H9 (cell line): ENCODE results near the gene MUTYH. TPM values are rescaled to one million over a fixed set of nuclear protein-coding genes. Genes with fewer than 3 reads are reported as not detected.

Source experiments
- DNase-seq: peaks from one replicate; pipeline ENCODE4 v3.0.0-alpha.2; 2017
- H2AFZ ChIP-seq: one replicate; pipeline ENCODE4 v1.6.1; 2013; ENCODE audit warnings: mild to moderate bottlenecking, low read length, control low read depth, moderate library complexity
- H2AK5ac ChIP-seq: 2 replicates; pipeline ENCODE4 v1.6.1; 2013; ENCODE audit warnings: low read length, control low read depth, mixed read lengths; ENCODE audit not compliant: insufficient read length
- H2BK120ac ChIP-seq: one replicate; pipeline ENCODE4 v1.6.1; 2013; ENCODE audit warnings: low read depth, mild to moderate bottlenecking, low read length, control low read depth, inconsistent platforms; ENCODE audit not compliant: poor library complexity, severe bottlenecking
- H2BK12ac ChIP-seq: 2 replicates; pipeline ENCODE4 v1.6.1; 2013; ENCODE audit warnings: low read length, control low read depth, mixed read lengths, low read depth; ENCODE audit not compliant: insufficient read length
- H2BK15ac ChIP-seq: 2 replicates; pipeline ENCODE4 v1.6.1; 2013; ENCODE audit warnings: low read depth, low read length, control low read depth
- H2BK20ac ChIP-seq: one replicate; pipeline ENCODE4 v1.6.1; 2013; ENCODE audit warnings: low read depth, mild to moderate bottlenecking, low read length, control low read depth, inconsistent platforms; ENCODE audit not compliant: poor library complexity, severe bottlenecking
- H2BK5ac ChIP-seq: 2 replicates; pipeline ENCODE4 v1.6.1; 2013; ENCODE audit warnings: low read length, control low read depth, mixed read lengths; ENCODE audit not compliant: insufficient read length
- H3K14ac ChIP-seq: 2 replicates; pipeline ENCODE4 v1.6.1; 2013; ENCODE audit warnings: low read length, control low read depth; ENCODE audit not compliant: insufficient read depth
- H3K18ac ChIP-seq: 2 replicates; pipeline ENCODE4 v1.6.1; 2013; ENCODE audit warnings: low read depth, mild to moderate bottlenecking, mixed read lengths, low read length, control low read depth; ENCODE audit not compliant: insufficient read length
- H3K23ac ChIP-seq: 2 replicates; pipeline ENCODE4 v1.6.1; 2013; ENCODE audit warnings: low read length, control low read depth, mixed read lengths, low read depth; ENCODE audit not compliant: insufficient read length
- H3K23me2 ChIP-seq: 2 replicates; pipeline ENCODE4 v1.6.1; 2013; ENCODE audit warnings: low read depth, mild to moderate bottlenecking, mixed read lengths, low read length, control low read depth; ENCODE audit not compliant: insufficient read length, poor library complexity, severe bottlenecking
- H3K27ac ChIP-seq: 2 replicates; pipeline ENCODE4 v1.5.1; 2013; ENCODE audit warnings: low read length, control low read depth, mixed read lengths, low read depth; ENCODE audit not compliant: insufficient read length
- H3K27me3 ChIP-seq: 2 replicates; pipeline ENCODE4 v1.6.1; 2013; ENCODE audit warnings: low read length, control low read depth, inconsistent platforms; ENCODE audit not compliant: insufficient read depth
- H3K4ac ChIP-seq: 2 replicates; pipeline ENCODE4 v1.6.1; 2013; ENCODE audit warnings: low read depth, mild to moderate bottlenecking, control low read depth, inconsistent platforms, low read length, moderate library complexity
- H3K4me1 ChIP-seq: 2 replicates; pipeline ENCODE4 v1.6.1; 2013; ENCODE audit warnings: low read length, control low read depth, inconsistent platforms; ENCODE audit not compliant: insufficient read depth
- H3K4me2 ChIP-seq: 2 replicates; pipeline ENCODE4 v1.6.1; 2013; ENCODE audit warnings: low read length, control low read depth, mixed read lengths; ENCODE audit not compliant: insufficient read length, insufficient read depth
- H3K56ac ChIP-seq: 2 replicates; pipeline ENCODE4 v1.6.1; 2013; ENCODE audit warnings: low read depth, mild to moderate bottlenecking, mixed read lengths, low read length, control low read depth; ENCODE audit not compliant: insufficient read length
- H3K79me1 ChIP-seq: 2 replicates; pipeline ENCODE4 v1.6.1; 2013; ENCODE audit warnings: low read depth, mild to moderate bottlenecking, moderate library complexity, low read length, control low read depth, inconsistent platforms; ENCODE audit not compliant: insufficient read depth, poor library complexity, severe bottlenecking
- H3K79me2 ChIP-seq: 2 replicates; pipeline ENCODE4 v1.6.1; 2013; ENCODE audit warnings: low read length, control low read depth, inconsistent platforms; ENCODE audit not compliant: insufficient read depth
- H3K9ac ChIP-seq: 2 replicates; pipeline ENCODE4 v1.6.1; 2013; ENCODE audit warnings: low read length, control low read depth, mixed read lengths; ENCODE audit not compliant: insufficient read length; ENCODE audit errors: extremely low read depth
- H3K9me3 ChIP-seq: one replicate; pipeline ENCODE4 v1.6.1; 2013; ENCODE audit warnings: low read depth, low read length, inconsistent platforms; ENCODE audit not compliant: control insufficient read depth
- H3T11ph ChIP-seq: one replicate; pipeline ENCODE4 v1.6.1; 2013; ENCODE audit warnings: mild to moderate bottlenecking, low read length, control low read depth, inconsistent platforms
- H4K20me1 ChIP-seq: one replicate; pipeline ENCODE4 v1.6.1; 2013; ENCODE audit not compliant: control insufficient read depth, insufficient read length, insufficient read depth
- H4K5ac ChIP-seq: 2 replicates; pipeline ENCODE4 v1.6.1; 2013; ENCODE audit warnings: low read depth, mild to moderate bottlenecking, mixed read lengths, low read length, control low read depth; ENCODE audit not compliant: insufficient read length
- H4K8ac ChIP-seq: replicated peaks from 2 replicates; pipeline ENCODE4 v1.6.1; 2013; ENCODE audit warnings: low read length, control low read depth, mixed read lengths, low read depth; ENCODE audit not compliant: insufficient read length
- H4K91ac ChIP-seq: 2 replicates; pipeline ENCODE4 v1.6.1; 2013; ENCODE audit warnings: low read depth, mild to moderate bottlenecking, moderate library complexity, mixed read lengths, low read length, control low read depth; ENCODE audit not compliant: insufficient read length
- H3K27ac Mint-ChIP-seq, 3 experiments: 2 replicates in 2 of 3; 3 replicates in 1 of 3; pipeline ENCODE4 v1.8.0; 2020 to 2021; ENCODE audit warnings: mixed read lengths in 3 of 3, mild to moderate bottlenecking in 1 of 3, moderate library complexity in 1 of 3
- H3K27me3 Mint-ChIP-seq: 2 replicates; pipeline ENCODE4 v1.8.0; 2021; ENCODE audit warnings: low read depth, mild to moderate bottlenecking, moderate library complexity, mixed read lengths
- H3K36me3 Mint-ChIP-seq, 3 experiments: 2 replicates in 2 of 3; 3 replicates in 1 of 3; pipeline ENCODE4 v1.8.0; 2020 to 2021; ENCODE audit warnings: low read depth in 3 of 3, mixed read lengths in 3 of 3; ENCODE audit not compliant: insufficient read depth in 1 of 3
- H3K4me1 Mint-ChIP-seq, 2 experiments: 2 replicates each; pipeline ENCODE4 v1.8.0; 2020; ENCODE audit warnings: mixed read lengths in 2 of 2
- H3K4me3 Mint-ChIP-seq, 2 experiments: 2 replicates in 1 of 2; 3 replicates in 1 of 2; pipeline ENCODE4 v1.8.0; 2020 to 2021; ENCODE audit warnings: mild to moderate bottlenecking in 2 of 2, mixed read lengths in 2 of 2, moderate library complexity in 1 of 2
- H3K9me3 Mint-ChIP-seq, 2 experiments: 2 replicates in 1 of 2; 3 replicates in 1 of 2; pipeline ENCODE4 v1.8.0; 2020; ENCODE audit warnings: mild to moderate bottlenecking in 2 of 2, mixed read lengths in 2 of 2, moderate library complexity in 1 of 2
- WGBS: extraction: QIAGEN DNeasy Blood & Tissue Kit; methylation state at CpG from one replicate; pipeline ENCODE4 v1.1.7; 2013; ENCODE audit warnings: missing lambda C conversion rate, low lambda C conversion rate, mixed read lengths; ENCODE audit not compliant: insufficient read length; ENCODE audit errors: extremely low coverage; 5-methylcytosine and 5-hydroxymethylcytosine counted together
- total RNA-seq: library from RNA; stranded (reverse); gene quantifications from 2 replicates; pipeline ENCODE4 v1.2.1, GENCODE V29; 2021
- TF ChIP-seq, protein P1 (sequence below): fragments of 200-600 bp; sonication (generic); conservative IDR thresholded peaks from 3 replicates; pipeline ENCODE4 v1.8.0; 2021; ENCODE audit warnings: antibody characterized with exemption, mild to moderate bottlenecking

Gene MUTYH
- total RNA-seq, 1 experiment from 2014 or later: 52.6 TPM

GRCh38 chr1:45300669-45300997 lies 39.6 kb downstream of the MUTYH start:
- H3K4me3 Mint-ChIP-seq: no peak overlapping the region
- H2BK15ac ChIP-seq: no peak overlapping the region
- no peak overlapping the region for H3K9ac ChIP-seq
- H4K8ac ChIP-seq: no peak overlapping the region
- no peaks in the 10 kb centered on the region for H3K36me3 Mint-ChIP-seq
- no peak overlapping the region for H3K27ac ChIP-seq
- H2BK20ac ChIP-seq: no peak overlapping the region
- H3K4ac ChIP-seq: no peak overlapping the region
- H3K14ac ChIP-seq: no peak overlapping the region
- H3K9me3 ChIP-seq: no peaks in the 10 kb centered on the region
- H3K4me1 ChIP-seq: peaks cover 8% of the 10 kb centered on the region
- no peaks in the 10 kb centered on the region for H4K20me1 ChIP-seq
- H2BK5ac ChIP-seq: no peak overlapping the region
- H3T11ph ChIP-seq: no peak overlapping the region
- H2BK12ac ChIP-seq: no peak overlapping the region
- H3K23ac ChIP-seq: no peak overlapping the region
- no peaks in the 10 kb centered on the region for H3K27me3 Mint-ChIP-seq
- H3K27me3 ChIP-seq: no peaks in the 10 kb centered on the region
- H4K5ac ChIP-seq: no peak overlapping the region
- no CpG with 5 or more reads among the region's 2 CpGs for WGBS
- peak overlapping the region in 1 of 3 experiments; percentile 46; a peak in 1 of 7 replicates for H3K27ac Mint-ChIP-seq
- no peak overlapping the region for H2BK120ac ChIP-seq
- H3K9me3 Mint-ChIP-seq: no peaks in the 10 kb centered on the region
- TF ChIP-seq, protein P1, sequence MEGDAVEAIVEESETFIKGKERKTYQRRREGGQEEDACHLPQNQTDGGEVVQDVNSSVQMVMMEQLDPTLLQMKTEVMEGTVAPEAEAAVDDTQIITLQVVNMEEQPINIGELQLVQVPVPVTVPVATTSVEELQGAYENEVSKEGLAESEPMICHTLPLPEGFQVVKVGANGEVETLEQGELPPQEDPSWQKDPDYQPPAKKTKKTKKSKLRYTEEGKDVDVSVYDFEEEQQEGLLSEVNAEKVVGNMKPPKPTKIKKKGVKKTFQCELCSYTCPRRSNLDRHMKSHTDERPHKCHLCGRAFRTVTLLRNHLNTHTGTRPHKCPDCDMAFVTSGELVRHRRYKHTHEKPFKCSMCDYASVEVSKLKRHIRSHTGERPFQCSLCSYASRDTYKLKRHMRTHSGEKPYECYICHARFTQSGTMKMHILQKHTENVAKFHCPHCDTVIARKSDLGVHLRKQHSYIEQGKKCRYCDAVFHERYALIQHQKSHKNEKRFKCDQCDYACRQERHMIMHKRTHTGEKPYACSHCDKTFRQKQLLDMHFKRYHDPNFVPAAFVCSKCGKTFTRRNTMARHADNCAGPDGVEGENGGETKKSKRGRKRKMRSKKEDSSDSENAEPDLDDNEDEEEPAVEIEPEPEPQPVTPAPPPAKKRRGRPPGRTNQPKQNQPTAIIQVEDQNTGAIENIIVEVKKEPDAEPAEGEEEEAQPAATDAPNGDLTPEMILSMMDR: no peak
- no peaks in the 10 kb centered on the region for H3K79me1 ChIP-seq
- no peak for DNase-seq
- H3K56ac ChIP-seq: no peak overlapping the region
- H2AK5ac ChIP-seq: no peak overlapping the region
- H3K18ac ChIP-seq: no peak overlapping the region
- no peak overlapping the region for H2AFZ ChIP-seq
- no peak overlapping the region for H3K4me2 ChIP-seq
- no peaks in the 10 kb centered on the region for H3K79me2 ChIP-seq
- H3K4me1 Mint-ChIP-seq: peaks cover 34 to 35% of the 10 kb centered on the region in 2 experiments
- peaks cover 9% of the 10 kb centered on the region for H3K23me2 ChIP-seq
- no peak overlapping the region for H4K91ac ChIP-seq
